GM12878 (cell line): ENCODE measurements around the gene NPLOC4. TPM values are rescaled to one million over a fixed set of nuclear protein-coding genes. Genes with fewer than 3 reads are reported as not detected.

Experiments used
- ATAC-seq: fragments of 200-7000 bp; cut with Tn5 transposase; 3 replicates; pipeline ENCODE4 v1.9.1; 2020; ENCODE audit warnings: mild to moderate bottlenecking, moderate library complexity
- BruUV-seq: library from RNA; stranded (reverse); fragments of 400-500 nt; replicated peaks from 2 replicates; lab custom pipeline; 2021; lab: Mats Ljungman, UMichigan
- CTCF ChIA-PET: fragments of 300-600 bp; sonication (Branson Sonifier 250); formaldehyde crosslinking; extraction: SDS; loops from one replicate; lab custom pipeline; 2021; ENCODE audit warnings: inconsistent platforms; lab: Yijun Ruan, JAX
- POLR2A ChIA-PET: fragments of 350-600 bp; formaldehyde crosslinking; extraction: SDS; loops from one replicate; lab custom pipeline; 2021; ENCODE audit warnings: inconsistent platforms; lab: Charles Lee
- RAD21 ChIA-PET: fragments of 300-600 bp; sonication (Branson Sonifier 250); formaldehyde crosslinking; loops from one replicate; lab custom pipeline; 2023; ENCODE audit warnings: antibody characterized with exemption; ENCODE audit not compliant: unreplicated experiment; lab: Charles Lee
- SMC1A ChIA-PET: fragments of 300-600 bp; sonication (Branson Sonifier 250); formaldehyde crosslinking; loops from one replicate; lab custom pipeline; 2023; ENCODE audit not compliant: unreplicated experiment, uncharacterized antibody; lab: Charles Lee
- DNase-seq: peaks from one replicate; pipeline ENCODE4 v3.0.0-alpha.2; 2011; ENCODE audit warnings: low read depth, low spot score
- FAIRE-seq: peaks from 3 replicates; lab custom pipeline; 2011; peaks lifted over from hg19 to GRCh38; lab: Jason Lieb, UNC
- H2AFZ ChIP-seq: 2 replicates; pipeline ENCODE4 v1.6.0; 2011; ENCODE audit warnings: low read depth, low read length, control low read depth; ENCODE audit not compliant: control insufficient read depth
- H3K27ac ChIP-seq: 2 replicates; pipeline ENCODE4 v1.5.1; 2011; ENCODE audit warnings: control low read depth; ENCODE audit not compliant: control insufficient read depth, insufficient read depth
- H3K27me3 ChIP-seq, 2 experiments: replicated peaks in 1 of 2; 2 replicates each; pipeline versions ENCODE4 v1.6.0 to v1.6.1; 2011; ENCODE audit warnings: low read length in 1 of 2; ENCODE audit not compliant: control insufficient read depth in 2 of 2, insufficient read depth in 2 of 2
- H3K36me3 ChIP-seq, 2 experiments: 2 replicates each; pipeline ENCODE4 v1.5.1; 2011; ENCODE audit warnings: low read length in 1 of 2; ENCODE audit not compliant: control insufficient read depth in 2 of 2, insufficient read depth in 2 of 2
- H3K4me1 ChIP-seq: 2 replicates; pipeline ENCODE4 v1.6.1; 2011; ENCODE audit warnings: mild to moderate bottlenecking, low read length, moderate library complexity, mixed read lengths; ENCODE audit not compliant: control insufficient read depth, insufficient read depth
- H3K4me2 ChIP-seq: 2 replicates; pipeline ENCODE4 v1.6.0; 2011; ENCODE audit warnings: control low read depth; ENCODE audit not compliant: control insufficient read depth, insufficient read depth
- H3K4me3 ChIP-seq: fragments of 200-600 bp; sonication (generic); 2 replicates; pipeline ENCODE4 v1.5.1; 2016
- H3K79me2 ChIP-seq: 2 replicates; pipeline ENCODE4 v1.6.0; 2011; ENCODE audit warnings: low read length; ENCODE audit not compliant: control insufficient read depth, insufficient read depth
- H3K9ac ChIP-seq: 2 replicates; pipeline ENCODE4 v1.8.0; 2011; ENCODE audit warnings: low read length, control low read depth, mixed read lengths; ENCODE audit not compliant: control insufficient read depth, insufficient read depth
- H3K9me3 ChIP-seq: replicated peaks from 3 replicates; pipeline ENCODE4 v1.5.1; 2011; ENCODE audit warnings: mild to moderate bottlenecking, low read length; ENCODE audit not compliant: control insufficient read depth, insufficient read depth
- H4K20me1 ChIP-seq: 2 replicates; pipeline ENCODE4 v1.6.0; 2011; ENCODE audit not compliant: control insufficient read depth, insufficient read depth
- BHLHE40 ChIP-seq, 2 experiments: fragments of 450-650 bp in 1 of 2; IDR thresholded peaks; 2 replicates each; pipeline ENCODE4 v1.6.1; 2011 to 2017; ENCODE audit warnings: low read depth in 2 of 2, borderline replicate concordance in 1 of 2, improper control_type of control experiment in 1 of 2, low read length in 1 of 2, mild to moderate bottlenecking in 1 of 2
- CHD2 ChIP-seq: IDR thresholded peaks from 2 replicates; pipeline ENCODE4 v1.6.1; 2011; ENCODE audit warnings: low read depth, low read length, improper control_type of control experiment, borderline replicate concordance
- CHD4 ChIP-seq: fragments of 200-600 bp; sonication (generic); IDR thresholded peaks from 2 replicates; pipeline ENCODE4 v1.6.1; 2016; ENCODE audit warnings: mild to moderate bottlenecking
- HDGF ChIP-seq: fragments of 450-650 bp; IDR thresholded peaks from 2 replicates; pipeline ENCODE4 v1.6.1; 2016; ENCODE audit warnings: antibody characterized with exemption
- PRDM15 ChIP-seq: fragments of 450-650 bp; formaldehyde crosslinking; IDR thresholded peaks from 2 replicates; pipeline ENCODE4 v1.4.0; 2020; ENCODE audit warnings: mild to moderate bottlenecking, moderate library complexity
- SMARCA5 ChIP-seq: fragments of 450-650 bp; IDR thresholded peaks from 2 replicates; pipeline ENCODE4 v1.6.1; 2017; ENCODE audit warnings: mild to moderate bottlenecking
- ZNF207 ChIP-seq: fragments of 450-650 bp; IDR thresholded peaks from 2 replicates; pipeline ENCODE4 v1.6.1; 2014; ENCODE audit warnings: antibody characterized with exemption, mild to moderate bottlenecking, borderline replicate concordance
- ZNF217 ChIP-seq: fragments of 450-650 bp; IDR thresholded peaks from 2 replicates; pipeline ENCODE4 v1.6.1; 2017; ENCODE audit warnings: antibody characterized with exemption, mild to moderate bottlenecking
- WGBS: methylation state at CpG from one replicate; pipeline ENCODE4 v1.1.6; 2016; ENCODE audit warnings: low lambda C conversion rate; ENCODE audit not compliant: insufficient replicate concordance, insufficient coverage; ENCODE audit errors: missing lambda C conversion rate; 5-methylcytosine and 5-hydroxymethylcytosine counted together
- in situ Hi-C: fragments of 300-500 bp; cut with MboI; formaldehyde crosslinking; loops from 9 replicates; pipeline ENCODE4 v1.14.3; 2018; ENCODE audit warnings: mixed read lengths
- intact Hi-C: fragments of 100-400 bp; cut with micrococcal nuclease; formaldehyde crosslinking; loops from one replicate; pipeline ENCODE4 v1.14.2; 2022; ENCODE audit not compliant: unreplicated experiment
- polyA plus RNA-seq, 11 experiments: library from polyadenylated mRNA; depleted of rRNA in 4 of 11; unstranded in 6 of 11; stranded (reverse) in 5 of 11; fragments of >200 nt; fragmentation: Nextera tagmentation in 4 of 11; fragmentation: Illumina TruSeq in 1 of 11; extraction: Ambion mirVana in 4 of 11; extraction: Trizol in 1 of 11; gene quantifications; 1 replicate in 1 of 11; 2 replicates in 10 of 11; pipeline versions ENCODE4 v1.2.1 to v1.2.3, GENCODE V29; 2011 to 2016; ENCODE audit warnings: inconsistent platforms in 2 of 11, missing spikeins in 2 of 11, low read depth in 1 of 11
- total RNA-seq, 4 experiments: library from RNA; depleted of rRNA in 3 of 4; stranded (reverse); fragments of >200 nt in 3 of 4; fragmentation: Illumina TruSeq in 1 of 4; extraction: Trizol in 1 of 4; gene quantifications; 2 replicates each; pipeline versions ENCODE4 v1.2.1 to v1.2.3, GENCODE V29; 2013 to 2021
- TF ChIP-seq, protein P1 (sequence below): fragments of 450-650 bp; IDR thresholded peaks from 2 replicates; pipeline ENCODE4 v1.6.1; 2016; ENCODE audit warnings: mild to moderate bottlenecking

Gene NPLOC4
- total and polyA plus RNA-seq, 10 of the 15 experiments (the other 5 are each of a cell fraction or from before 2014, with no cell fraction given): 1.5 to 83.7 (median 45.8) TPM

DNA sequence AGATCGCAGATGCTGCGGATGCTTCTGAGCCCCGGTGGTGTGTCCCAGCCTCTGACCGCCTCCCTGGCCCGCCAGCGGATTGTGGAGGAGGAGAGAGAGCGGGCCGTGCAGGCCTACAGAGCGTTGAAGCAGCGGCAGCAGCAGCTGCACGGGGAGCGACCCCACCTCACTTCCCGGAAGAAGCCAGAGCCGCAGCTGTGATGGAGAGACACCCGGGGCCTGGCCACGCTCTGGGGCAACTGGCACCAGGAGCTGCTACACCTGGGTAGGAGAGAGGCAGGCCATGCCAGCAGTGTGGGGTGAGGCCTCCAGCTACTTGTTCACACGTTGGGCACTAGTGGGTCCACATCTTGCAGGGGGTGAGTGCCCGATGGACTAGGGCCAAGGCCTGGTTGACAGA is 35.6 kb upstream of the NPLOC4 start:
- Histone ChIP-seq H3K4me2 (no peak overlapping the region), H2AFZ (no peak overlapping the region), H3K27ac (no peak overlapping the region), H3K4me1 (0 out of 2 replicates have a peak, but pooled peaks cover 5% of the 10 kb centered on the region), H3K4me3 (no peak overlapping the region), H3K9ac (no peak overlapping the region), H3K9me3 (no peaks in the 10 kb centered on the region), H3K36me3 (peaks cover 11 to 23% of the 10 kb centered on the region in 2 experiments), H4K20me1 (no peaks in the 10 kb centered on the region), H3K79me2 (peaks cover 10% of the 10 kb centered on the region), H3K27me3 (no peaks in the 10 kb centered on the region)
- no peak for ATAC-seq
- BruUV-seq: no TSS peak
- in situ Hi-C loops (no loop called here), intact Hi-C loops (no loop called here)
- RAD21 ChIA-PET: no interaction called here
- SMC1A ChIA-PET: no interaction called here
- WGBS: 92% methylated on average over 18 of the region's 18 CpGs
- TF ChIP-seq HDGF (no peak), CHD2 (no peak), CHD4 (no peak), ZNF217 (no peak), SMARCA5 (no peak), PRDM15 (CRISPR knock-in tag) (no peak), ZNF207 (no peak), BHLHE40 (IDR thresholded peaks at IDR 0.05; ENCODE audit: borderline replicate concordance in 1 of 2, low read depth in 2 of 2, low read length in 1 of 2) (no peak)
- TF ChIP-seq, protein P1, sequence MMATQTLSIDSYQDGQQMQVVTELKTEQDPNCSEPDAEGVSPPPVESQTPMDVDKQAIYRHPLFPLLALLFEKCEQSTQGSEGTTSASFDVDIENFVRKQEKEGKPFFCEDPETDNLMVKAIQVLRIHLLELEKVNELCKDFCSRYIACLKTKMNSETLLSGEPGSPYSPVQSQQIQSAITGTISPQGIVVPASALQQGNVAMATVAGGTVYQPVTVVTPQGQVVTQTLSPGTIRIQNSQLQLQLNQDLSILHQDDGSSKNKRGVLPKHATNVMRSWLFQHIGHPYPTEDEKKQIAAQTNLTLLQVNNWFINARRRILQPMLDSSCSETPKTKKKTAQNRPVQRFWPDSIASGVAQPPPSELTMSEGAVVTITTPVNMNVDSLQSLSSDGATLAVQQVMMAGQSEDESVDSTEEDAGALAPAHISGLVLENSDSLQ: no peak
- POLR2A ChIA-PET: no interaction called here
- DNase-seq: no peak
- CTCF ChIA-PET: no interaction called here
- no peak for FAIRE-seq
